Neural progenitor cell (in vitro differentiated cells): Measurements from ENCODE around the gene LCK. TPM values are rescaled to one million over a fixed set of nuclear protein-coding genes. Genes with fewer than 3 reads are reported as not detected.

ENCODE experiments used
- DNase-seq: peaks from one replicate; pipeline ENCODE4 v3.0.0-alpha.2; 2016; ENCODE audit warnings: low spot score
- H2AFZ ChIP-seq: fragments of 200-600 bp; sonication (generic); replicated peaks from 2 replicates; pipeline ENCODE4 v1.6.1; 2016; ENCODE audit warnings: antibody characterized with exemption
- H3F3A ChIP-seq: fragments of 200-600 bp; sonication (generic); 2 replicates; pipeline ENCODE4 v1.6.1; 2016; ENCODE audit warnings: antibody characterized with exemption, low read depth
- H3K27ac ChIP-seq: fragments of 200-600 bp; sonication (generic); 2 replicates; pipeline ENCODE4 v1.5.1; 2016; ENCODE audit warnings: mild to moderate bottlenecking
- H3K27me3 ChIP-seq: fragments of 200-600 bp; sonication (generic); 2 replicates; pipeline ENCODE4 v1.6.1; 2016; ENCODE audit warnings: mild to moderate bottlenecking, moderate library complexity
- H3K36me3 ChIP-seq: fragments of 200-600 bp; sonication (generic); 2 replicates; pipeline ENCODE4 v1.5.1; 2016
- H3K4me1 ChIP-seq: fragments of 200-600 bp; sonication (generic); 2 replicates; pipeline ENCODE4 v1.6.1; 2016; ENCODE audit warnings: mixed run types
- H3K4me2 ChIP-seq: fragments of 200-600 bp; sonication (generic); 2 replicates; pipeline ENCODE4 v1.6.1; 2016
- H3K4me3 ChIP-seq: fragments of 200-600 bp; sonication (generic); 2 replicates; pipeline ENCODE4 v1.5.1; 2016
- H3K79me2 ChIP-seq: fragments of 200-600 bp; sonication (generic); 2 replicates; pipeline ENCODE4 v1.6.1; 2016; ENCODE audit warnings: low read depth
- H3K9ac ChIP-seq: fragments of 200-600 bp; sonication (generic); 2 replicates; pipeline ENCODE4 v1.6.1; 2016
- H3K9me3 ChIP-seq: fragments of 200-600 bp; sonication (generic); 2 replicates; pipeline ENCODE4 v1.5.1; 2016; ENCODE audit warnings: low read depth
- H4K20me1 ChIP-seq: fragments of 200-600 bp; sonication (generic); 2 replicates; pipeline ENCODE4 v1.6.1; 2016; ENCODE audit warnings: low read depth
- H3K27ac Mint-ChIP-seq: 3 replicates; pipeline ENCODE4 v1.8.0; 2021; ENCODE audit warnings: mixed read lengths
- H3K27me3 Mint-ChIP-seq: 2 replicates; pipeline ENCODE4 v1.8.0; 2022; ENCODE audit warnings: low read depth, mild to moderate bottlenecking, inconsistent platforms, moderate library complexity, mixed read lengths; ENCODE audit not compliant: insufficient read depth
- H3K36me3 Mint-ChIP-seq: 3 replicates; pipeline ENCODE4 v1.8.0; 2021; ENCODE audit warnings: mixed read lengths
- H3K4me1 Mint-ChIP-seq: 3 replicates; pipeline ENCODE4 v1.8.0; 2021; ENCODE audit warnings: mixed read lengths
- H3K4me3 Mint-ChIP-seq: 3 replicates; pipeline ENCODE4 v1.8.0; 2021; ENCODE audit warnings: mild to moderate bottlenecking, moderate library complexity, mixed read lengths
- H3K9me3 Mint-ChIP-seq: 3 replicates; pipeline ENCODE4 v1.8.0; 2020; ENCODE audit warnings: mixed read lengths
- EZH2 ChIP-seq: fragments of 200-600 bp; sonication (generic); IDR thresholded peaks from 2 replicates; pipeline ENCODE4 v1.6.1; 2017; ENCODE audit warnings: antibody characterized with exemption, mild to moderate bottlenecking, moderate library complexity
- EZH2phosphoT487 ChIP-seq: fragments of 200-600 bp; sonication (generic); IDR thresholded peaks from 2 replicates; pipeline ENCODE4 v1.6.1; 2017; ENCODE audit warnings: antibody characterized with exemption
- total RNA-seq: library from RNA; depleted of rRNA; stranded (reverse); fragments of >200 nt; gene quantifications from 2 replicates; pipeline ENCODE4 v1.2.3, GENCODE V29; 2015; ENCODE audit warnings: low replicate concordance
- TF ChIP-seq, protein P1 (sequence below): fragments of 200-600 bp; sonication (generic); IDR thresholded peaks from 2 replicates; pipeline ENCODE4 v1.5.1; 2017; ENCODE audit warnings: antibody characterized with exemption, mild to moderate bottlenecking

LCK gene
- total RNA-seq, 1 donor from 2014 or later, result 0.32 TPM

DNA sequence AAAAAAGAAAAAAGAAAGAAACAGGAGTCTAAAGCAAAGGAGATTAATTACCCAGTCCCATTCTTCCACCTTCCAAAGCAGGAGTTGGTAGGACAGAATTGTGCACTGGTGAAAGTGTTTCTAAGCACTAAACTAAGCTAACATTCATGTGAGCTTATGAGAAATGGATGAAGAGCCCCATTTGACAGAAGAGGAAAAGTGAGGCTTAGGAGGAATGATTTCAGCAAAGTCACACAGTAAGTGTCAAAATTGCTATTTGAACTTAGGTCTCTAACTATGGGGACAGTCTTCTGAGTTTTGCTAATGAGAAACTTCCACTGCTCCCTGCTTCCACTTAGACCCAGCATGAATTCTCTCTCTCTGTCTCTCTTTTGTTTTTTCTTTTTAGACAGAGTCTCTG is 18.7 kb downstream of the LCK start:
- peaks cover 9% of the 10 kb centered on the region for H3K4me1 ChIP-seq
- no peak overlapping the region for H3K4me3 Mint-ChIP-seq
- H3K27me3 ChIP-seq, result peaks cover 1% of the 10 kb centered on the region
- no peaks in the 10 kb centered on the region for H3K36me3 Mint-ChIP-seq
- DNase-seq, result no peak
- no peak overlapping the region for H3K27ac ChIP-seq
- H3F3A ChIP-seq, result no peaks in the 10 kb centered on the region
- H3K9me3 Mint-ChIP-seq, result no peaks in the 10 kb centered on the region
- H3K36me3 ChIP-seq, result no peaks in the 10 kb centered on the region
- H4K20me1 ChIP-seq, result no peaks in the 10 kb centered on the region
- TF ChIP-seq EZH2 (no peak), EZH2phosphoT487 (no peak)
- TF ChIP-seq, protein P1, sequence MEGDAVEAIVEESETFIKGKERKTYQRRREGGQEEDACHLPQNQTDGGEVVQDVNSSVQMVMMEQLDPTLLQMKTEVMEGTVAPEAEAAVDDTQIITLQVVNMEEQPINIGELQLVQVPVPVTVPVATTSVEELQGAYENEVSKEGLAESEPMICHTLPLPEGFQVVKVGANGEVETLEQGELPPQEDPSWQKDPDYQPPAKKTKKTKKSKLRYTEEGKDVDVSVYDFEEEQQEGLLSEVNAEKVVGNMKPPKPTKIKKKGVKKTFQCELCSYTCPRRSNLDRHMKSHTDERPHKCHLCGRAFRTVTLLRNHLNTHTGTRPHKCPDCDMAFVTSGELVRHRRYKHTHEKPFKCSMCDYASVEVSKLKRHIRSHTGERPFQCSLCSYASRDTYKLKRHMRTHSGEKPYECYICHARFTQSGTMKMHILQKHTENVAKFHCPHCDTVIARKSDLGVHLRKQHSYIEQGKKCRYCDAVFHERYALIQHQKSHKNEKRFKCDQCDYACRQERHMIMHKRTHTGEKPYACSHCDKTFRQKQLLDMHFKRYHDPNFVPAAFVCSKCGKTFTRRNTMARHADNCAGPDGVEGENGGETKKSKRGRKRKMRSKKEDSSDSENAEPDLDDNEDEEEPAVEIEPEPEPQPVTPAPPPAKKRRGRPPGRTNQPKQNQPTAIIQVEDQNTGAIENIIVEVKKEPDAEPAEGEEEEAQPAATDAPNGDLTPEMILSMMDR, result no peak
- no peak overlapping the region for H3K27ac Mint-ChIP-seq
- no peak overlapping the region for H3K9ac ChIP-seq
- H3K4me3 ChIP-seq, result no peak overlapping the region
- H3K9me3 ChIP-seq, result no peaks in the 10 kb centered on the region
- peaks cover 25% of the 10 kb centered on the region for H3K4me1 Mint-ChIP-seq
- H3K4me2 ChIP-seq, result no peak overlapping the region
- no peaks in the 10 kb centered on the region for H3K79me2 ChIP-seq
- no peak overlapping the region for H2AFZ ChIP-seq
- peaks cover 3% of the 10 kb centered on the region for H3K27me3 Mint-ChIP-seq

DNA sequence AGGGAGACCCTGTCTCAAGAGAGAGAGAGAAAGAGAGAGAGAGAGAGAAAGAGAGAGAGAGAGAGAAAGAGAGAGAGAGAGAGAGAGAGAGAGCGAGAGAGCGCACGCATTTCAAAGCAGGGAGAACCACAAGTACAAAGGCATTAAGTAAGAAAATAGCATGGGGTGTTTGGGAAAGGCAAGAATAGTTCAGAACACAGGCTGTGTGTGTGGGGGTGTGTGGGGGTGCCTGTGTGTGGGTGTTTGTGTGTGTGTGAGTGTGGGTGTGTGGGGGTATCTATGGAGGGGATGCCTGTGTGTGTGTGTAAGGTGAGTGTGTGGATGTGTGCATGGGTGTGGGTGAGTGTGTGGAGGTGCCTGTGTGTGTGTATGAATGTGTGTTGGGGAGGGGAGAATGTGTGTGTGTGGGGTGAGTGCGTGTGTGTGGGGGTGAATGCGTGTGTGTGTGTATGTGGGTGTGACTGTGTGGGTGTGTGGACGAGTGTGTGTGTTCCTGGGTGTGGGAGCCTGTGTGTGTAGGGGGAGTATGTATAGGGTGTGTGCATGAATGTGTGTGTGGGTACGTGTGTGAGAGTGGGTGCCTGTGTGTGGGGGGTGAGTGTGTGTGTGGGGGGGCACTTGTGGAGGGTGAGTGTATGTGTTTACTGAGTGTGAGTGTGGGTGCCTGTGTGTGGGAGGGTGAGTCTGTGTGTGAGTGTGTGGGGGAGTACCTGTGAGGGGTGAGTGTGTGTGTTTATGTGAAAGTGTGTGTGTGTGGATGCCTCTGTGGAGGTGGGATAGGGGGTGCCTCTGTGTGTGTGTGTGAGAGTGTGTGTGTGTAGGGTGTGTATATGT is 21.7 kb downstream of the LCK start:
- no peak overlapping the region for H3K4me2 ChIP-seq
- Mint-ChIP-seq H3K4me3 (no peak overlapping the region), H3K27ac (no peak overlapping the region)

DNA sequence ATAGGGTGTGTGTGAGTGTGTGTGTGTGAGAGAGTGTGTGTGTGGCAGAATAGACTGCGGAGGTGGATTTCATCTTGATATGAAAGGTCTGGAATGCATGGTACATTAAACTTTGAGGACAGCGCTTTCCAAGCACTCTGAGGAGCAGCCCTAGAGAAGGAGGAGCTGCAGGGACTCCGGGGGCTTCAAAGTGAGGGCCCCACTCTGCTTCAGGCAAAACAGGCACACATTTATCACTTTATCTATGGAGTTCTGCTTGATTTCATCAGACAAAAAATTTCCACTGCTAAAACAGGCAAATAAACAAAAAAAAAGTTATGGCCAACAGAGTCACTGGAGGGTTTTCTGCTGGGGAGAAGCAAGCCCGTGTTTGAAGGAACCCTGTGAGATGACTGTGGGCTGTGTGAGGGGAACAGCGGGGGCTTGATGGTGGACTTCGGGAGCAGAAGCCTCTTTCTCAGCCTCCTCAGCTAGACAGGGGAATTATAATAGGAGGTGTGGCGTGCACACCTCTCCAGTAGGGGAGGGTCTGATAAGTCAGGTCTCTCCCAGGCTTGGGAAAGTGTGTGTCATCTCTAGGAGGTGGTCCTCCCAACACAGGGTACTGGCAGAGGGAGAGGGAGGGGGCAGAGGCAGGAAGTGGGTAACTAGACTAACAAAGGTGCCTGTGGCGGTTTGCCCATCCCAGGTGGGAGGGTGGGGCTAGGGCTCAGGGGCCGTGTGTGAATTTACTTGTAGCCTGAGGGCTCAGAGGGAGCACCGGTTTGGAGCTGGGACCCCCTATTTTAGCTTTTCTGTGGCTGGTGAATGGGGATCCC is 22.5 kb downstream of the LCK start:
- Mint-ChIP-seq H3K27me3 (peaks cover 3% of the 10 kb centered on the region), H3K9me3 (no peaks in the 10 kb centered on the region), H3K36me3 (no peaks in the 10 kb centered on the region), H3K4me3 (no peak overlapping the region), H3K4me1 (peaks cover 21% of the 10 kb centered on the region), H3K27ac (peak overlapping the region; percentile 14)
- Histone ChIP-seq H3K36me3 (no peaks in the 10 kb centered on the region), H3K79me2 (no peaks in the 10 kb centered on the region), H3K27me3 (peaks cover 7% of the 10 kb centered on the region), H4K20me1 (no peaks in the 10 kb centered on the region), H3K27ac (no peak overlapping the region), H3K9ac (no peak overlapping the region), H3K4me1 (peaks cover 9% of the 10 kb centered on the region), H3K4me2 (no peak overlapping the region), H2AFZ (peak overlapping the region; percentile 85), H3K4me3 (no peak overlapping the region), H3F3A (no peaks in the 10 kb centered on the region), H3K9me3 (no peaks in the 10 kb centered on the region)
- TF ChIP-seq EZH2 (no peak), EZH2phosphoT487 (no peak)
- TF ChIP-seq, protein P1, result no peak
- DNase-seq, result no peak

More for the DNA sequence above, 21.7 kb downstream of the LCK start:
- Histone ChIP-seq H3K4me1 (peaks cover 9% of the 10 kb centered on the region), H3F3A (no peaks in the 10 kb centered on the region), H2AFZ (no peak overlapping the region), H3K9me3 (no peaks in the 10 kb centered on the region), H3K27me3 (peaks cover 7% of the 10 kb centered on the region), H3K27ac (no peak overlapping the region), H3K9ac (no peak overlapping the region), H3K36me3 (no peaks in the 10 kb centered on the region), H4K20me1 (no peaks in the 10 kb centered on the region), H3K4me3 (no peak overlapping the region), H3K79me2 (no peaks in the 10 kb centered on the region)
- DNase-seq, result no peak
- H3K36me3 Mint-ChIP-seq, result no peaks in the 10 kb centered on the region
- TF ChIP-seq, protein P1, result no peak
- no peak for TF ChIP-seq EZH2phosphoT487
- no peak for TF ChIP-seq EZH2
- H3K9me3 Mint-ChIP-seq, result no peaks in the 10 kb centered on the region
- peaks cover 21% of the 10 kb centered on the region for H3K4me1 Mint-ChIP-seq
- peaks cover 3% of the 10 kb centered on the region for H3K27me3 Mint-ChIP-seq
